ENCODE data around the gene BTC.
"Not testable (repeated sequence)": the region's sequence is repeated elsewhere in the genome, so short reads cannot be mapped to it uniquely, and the experiment has no call there.

Gene BTC

GRCh38 chr4:74794382-74795010 lies at the start of gene BTC:
BTC (minus strand) TSS chr4:74794523; CDS start chr4:74794325, 198 bp downstream.
- intact Hi-C loops (cut with DNase I) = no loop called here

GRCh38 chr4:74840936-74841509 lies 46.7 kb upstream of the BTC start:
- no peak for DNase-seq
- intact Hi-C loops (cut with DNase I) = no loop called here

More at GRCh38 chr4:74794382-74795010, at the start of gene BTC:
- peak in 8 of 10 donors; percentile 9 to 81 (median 12) for DNase-seq

- intact Hi-C loops (cut with DNase I) = no loop called here
- no peak for DNase-seq
Measured at GRCh38 chr4:74838746-74839370, 44.5 kb upstream of the BTC start.

- intact Hi-C loops (cut with DNase I) = no loop called here
- DNase-seq = no peak
Measured at GRCh38 chr4:74830928-74831327, 36.6 kb upstream of the BTC start.

GRCh38 chr4:74823194-74823593 lies 28.9 kb upstream of the BTC start:
- intact Hi-C loops (cut with DNase I) = no loop called here
- DNase-seq = no peak

GRCh38 chr4:74822603-74823002 lies 28.3 kb upstream of the BTC start:
- intact Hi-C loops (cut with DNase I) = no loop called here

GRCh38 chr4:74821541-74821940 lies 27.2 kb upstream of the BTC start:
- DNase-seq = no peak
- intact Hi-C loops (cut with DNase I) = no loop called here

More at GRCh38 chr4:74822603-74823002, 28.3 kb upstream of the BTC start:
- no peak for DNase-seq

GRCh38 chr4:74814052-74814451 lies 19.7 kb upstream of the BTC start:
- intact Hi-C loops (cut with DNase I) = no loop called here
- no peak for DNase-seq

GRCh38 chr4:74812056-74812455 lies 17.7 kb upstream of the BTC start:
- DNase-seq; intact Hi-C loops (cut with DNase I): not testable (repeated sequence)

GRCh38 chr4:74805601-74806000 lies 11.3 kb upstream of the BTC start:
- no peak for DNase-seq
- intact Hi-C loops (cut with DNase I) = no loop called here

GRCh38 chr4:74800310-74800709 lies 6.0 kb upstream of the BTC start:
- no peak for DNase-seq
- intact Hi-C loops (cut with DNase I) = no loop called here

GRCh38 chr4:74796631-74797030 lies 2.3 kb upstream of the BTC start:
- intact Hi-C loops (cut with DNase I) = no loop called here
- no peak for DNase-seq

- peak; percentile 11 to 84 (median 33) for DNase-seq
- intact Hi-C loops (cut with DNase I) = no loop called here
Measured at GRCh38 chr4:74793757-74794381, 454 bp downstream of the BTC start.

GRCh38 chr4:74790652-74791051 lies 3.7 kb downstream of the BTC start:
- no peak for DNase-seq
- intact Hi-C loops (cut with DNase I) = no loop called here

- no peak for DNase-seq
- intact Hi-C loops (cut with DNase I) = no loop called here
Measured at GRCh38 chr4:74789518-74789917, 4.8 kb downstream of the BTC start.

- intact Hi-C loops (cut with DNase I) = no loop called here
- DNase-seq = no peak
Measured at GRCh38 chr4:74777531-74777930, 16.8 kb downstream of the BTC start.

- intact Hi-C loops (cut with DNase I) = no loop called here
- DNase-seq = peak in 1 of 10 donors; percentile 62
Measured at GRCh38 chr4:74772783-74773182, 21.5 kb downstream of the BTC start.

- no peak for DNase-seq
- intact Hi-C loops (cut with DNase I) = no loop called here
Measured at GRCh38 chr4:74772106-74772505, 22.2 kb downstream of the BTC start.

- intact Hi-C loops (cut with DNase I) = no loop called here
- no peak for DNase-seq
Measured at GRCh38 chr4:74770226-74770910, 24.0 kb downstream of the BTC start.

GRCh38 chr4:74768857-74769525 lies 25.3 kb downstream of the BTC start:
- intact Hi-C loops (cut with DNase I) = no loop called here
- DNase-seq = no peak
